ENCODE data around the gene SMIM35. TPM values are rescaled to one million over a fixed set of nuclear protein-coding genes. Genes with fewer than 3 reads are reported as not detected.

Gene SMIM35
- total RNA-seq, 1 experiment from 2014 or later, result not detected

DNA sequence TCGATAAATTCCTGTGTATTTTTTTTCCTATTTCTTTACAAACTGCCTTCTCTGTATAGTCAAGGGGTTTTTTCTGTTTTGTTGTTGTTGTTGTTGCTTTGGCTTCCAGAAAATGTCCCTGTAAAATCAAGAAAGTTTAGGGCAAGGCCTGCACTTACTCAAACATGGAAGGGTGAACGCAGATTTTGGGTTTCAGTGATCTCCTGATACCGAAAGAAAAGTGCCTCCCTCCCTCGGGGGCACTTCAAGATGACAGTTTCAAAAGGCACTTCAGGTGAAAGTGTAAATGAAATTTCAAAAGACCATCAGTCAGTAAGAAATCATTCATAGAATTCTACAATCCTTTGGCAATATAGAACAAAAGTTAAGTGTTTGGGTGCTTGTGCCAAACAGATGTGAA lies 53.3 kb downstream of the SMIM35 start:
- BruUV-seq (replicated peaks), result no TSS peak
- intact Hi-C loops (cut with micrococcal nuclease), result no loop called here
- H3K4me1 ChIP-seq (ENCODE audit: insufficient read depth, low read length), result no peaks in the 10 kb centered on the region
- H3F3A ChIP-seq (ENCODE audit: low read length, unreplicated experiment), result no peaks in the 10 kb centered on the region
- no peaks in the 10 kb centered on the region for H3K9me2 ChIP-seq (replicated peaks; ENCODE audit: low read length)
- no peaks in the 10 kb centered on the region for H3K79me2 ChIP-seq (ENCODE audit: low read length)
- no peaks in the 10 kb centered on the region for H4K20me1 ChIP-seq (ENCODE audit: low read length)
- TF ChIP-seq CTCF (conservative IDR thresholded peaks at IDR 0.05; ENCODE audit: low read depth, low read length) (no peak), EZH2phosphoT487 (IDR thresholded peaks at IDR 0.05; ENCODE audit: borderline replicate concordance, low read length) (no peak), EZH2 (IDR thresholded peaks at IDR 0.05; ENCODE audit: low read length, unreplicated experiment) (no peak)
- no peak overlapping the region for H3K9ac ChIP-seq (ENCODE audit: low read length)
- ChIA-PET POLR2A (ENCODE audit: unreplicated experiment) (no interaction called here), CTCF (no interaction called here)
- H3K36me3 ChIP-seq (ENCODE audit: low read depth, low read length), result no peaks in the 10 kb centered on the region
- ATAC-seq (no peak), DNase-seq (no peak)
- H3K4me2 ChIP-seq (ENCODE audit: low read length), result no peak overlapping the region
- H3K9me3 ChIP-seq (ENCODE audit: low read length), result no peaks in the 10 kb centered on the region
- H3K27me3 ChIP-seq (ENCODE audit: low read length), result peaks cover 96% of the 10 kb centered on the region
- H3K27ac ChIP-seq (ENCODE audit: low read length), result no peak overlapping the region
- no peak overlapping the region for H2AFZ ChIP-seq (ENCODE audit: low read length)
- H3K4me3 ChIP-seq (ENCODE audit: low read length), result no peak overlapping the region

GRCh38 chr11:118028626-118029025 lies 58.1 kb downstream of the SMIM35 start:
- Histone ChIP-seq H3K9ac (ENCODE audit: low read length) (no peak overlapping the region), H3K79me2 (ENCODE audit: low read length) (no peaks in the 10 kb centered on the region), H2AFZ (ENCODE audit: low read length) (no peak overlapping the region), H3K4me1 (ENCODE audit: insufficient read depth, low read length) (no peaks in the 10 kb centered on the region), H3K27me3 (ENCODE audit: low read length) (peaks cover 84% of the 10 kb centered on the region), H3F3A (ENCODE audit: low read length, unreplicated experiment) (no peaks in the 10 kb centered on the region), H4K20me1 (ENCODE audit: low read length) (no peaks in the 10 kb centered on the region), H3K36me3 (ENCODE audit: low read depth, low read length) (no peaks in the 10 kb centered on the region), H3K4me3 (ENCODE audit: low read length) (no peak overlapping the region), H3K4me2 (ENCODE audit: low read length) (no peak overlapping the region), H3K27ac (ENCODE audit: low read length) (no peak overlapping the region), H3K9me2 (replicated peaks; ENCODE audit: low read length) (no peaks in the 10 kb centered on the region), H3K9me3 (ENCODE audit: low read length) (no peaks in the 10 kb centered on the region)
- DNase-seq (no peak), ATAC-seq (no peak)
- TF ChIP-seq EZH2phosphoT487 (IDR thresholded peaks at IDR 0.05; ENCODE audit: borderline replicate concordance, low read length), result no peak
- TF ChIP-seq CTCF (conservative IDR thresholded peaks at IDR 0.05; ENCODE audit: low read depth, low read length), result no peak
- no peak for TF ChIP-seq EZH2 (IDR thresholded peaks at IDR 0.05; ENCODE audit: low read length, unreplicated experiment)
- CTCF ChIA-PET, result no interaction called here
- no TSS peak for BruUV-seq (replicated peaks)
- POLR2A ChIA-PET (ENCODE audit: unreplicated experiment), result no interaction called here
- intact Hi-C loops (cut with micrococcal nuclease), result no loop called here

DNA sequence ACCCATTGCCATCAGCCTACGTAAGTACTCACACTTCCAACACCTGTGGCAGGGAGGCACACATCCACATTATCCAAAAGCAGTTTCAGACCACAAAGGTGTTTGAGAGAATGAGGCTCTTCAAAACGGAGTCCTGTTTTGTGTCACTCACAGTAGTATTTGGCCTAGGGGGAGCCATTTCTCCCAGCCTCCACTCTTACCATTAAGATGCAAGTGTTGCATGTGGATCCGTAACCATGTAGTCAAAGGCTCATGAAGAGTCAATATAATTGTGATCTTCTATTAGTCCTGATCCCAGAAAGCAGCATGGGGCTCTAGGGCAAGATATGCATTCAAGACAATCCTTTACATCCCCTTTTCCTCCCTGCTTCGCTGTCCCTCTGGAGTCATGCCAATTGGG lies 59.1 kb downstream of the SMIM35 start:
- H3K27me3 ChIP-seq (ENCODE audit: low read length), result peaks cover 76% of the 10 kb centered on the region
- no peaks in the 10 kb centered on the region for H3K9me2 ChIP-seq (replicated peaks; ENCODE audit: low read length)
- H3K9ac ChIP-seq (ENCODE audit: low read length), result no peak overlapping the region
- H3K79me2 ChIP-seq (ENCODE audit: low read length), result no peaks in the 10 kb centered on the region
- intact Hi-C loops (cut with micrococcal nuclease), result no loop called here
- ChIA-PET POLR2A (ENCODE audit: unreplicated experiment) (no interaction called here), CTCF (no interaction called here)
- H3K4me1 ChIP-seq (ENCODE audit: insufficient read depth, low read length), result no peaks in the 10 kb centered on the region
- no peak overlapping the region for H2AFZ ChIP-seq (ENCODE audit: low read length)
- DNase-seq, result no peak
- no peak for ATAC-seq
- no peaks in the 10 kb centered on the region for H4K20me1 ChIP-seq (ENCODE audit: low read length)
- no peak overlapping the region for H3K27ac ChIP-seq (ENCODE audit: low read length)
- no peaks in the 10 kb centered on the region for H3K9me3 ChIP-seq (ENCODE audit: low read length)
- H3K4me2 ChIP-seq (ENCODE audit: low read length), result no peak overlapping the region
- H3F3A ChIP-seq (ENCODE audit: low read length, unreplicated experiment), result no peaks in the 10 kb centered on the region
- H3K4me3 ChIP-seq (ENCODE audit: low read length), result no peak overlapping the region
- BruUV-seq (replicated peaks), result no TSS peak
- TF ChIP-seq EZH2 (IDR thresholded peaks at IDR 0.05; ENCODE audit: low read length, unreplicated experiment) (no peak), EZH2phosphoT487 (IDR thresholded peaks at IDR 0.05; ENCODE audit: borderline replicate concordance, low read length) (no peak), CTCF (conservative IDR thresholded peaks at IDR 0.05; ENCODE audit: low read depth, low read length) (no peak; the same call in 1 of the 2 replicates)
- H3K36me3 ChIP-seq (ENCODE audit: low read depth, low read length), result no peaks in the 10 kb centered on the region

Data from PC-3 (cell line).